Endothelial cell of umbilical vein (primary cell): ENCODE results near the gene DDHD1.
"Not testable (repeated sequence)": the region's sequence is repeated elsewhere in the genome, so short reads cannot be mapped to it uniquely, and the experiment has no call there.

Experiments
- MYC ChIP-seq: IDR thresholded peaks from one replicate; pipeline ENCODE4 v1.6.1; 2011; ENCODE audit warnings: mild to moderate bottlenecking, low read depth, low read length
- POLR2A ChIP-seq: IDR thresholded peaks from 2 replicates; pipeline ENCODE4 v1.6.1; 2012; ENCODE audit warnings: low read depth, mild to moderate bottlenecking, control low read depth, low read length

- not testable (repeated sequence) for TF ChIP-seq MYC, POLR2A
Observed at GRCh38 chr14:53179486-53180005, 26.4 kb upstream of the DDHD1 start.
